PC-3 (cell line): Measurements from ENCODE around the gene SLC18A2. TPM values are rescaled to one million over a fixed set of nuclear protein-coding genes. Genes with fewer than 3 reads are reported as not detected.

Experiments used
- ATAC-seq: fragments of 200-7000 bp; cut with Tn5 transposase; 2 replicates; pipeline ENCODE4 v1.9.1; 2020; ENCODE audit warnings: mild to moderate bottlenecking, moderate library complexity
- BruUV-seq: library from RNA; stranded (reverse); fragments of 400-500 nt; replicated peaks from 2 replicates; lab custom pipeline; 2021; lab: Mats Ljungman, UMichigan
- CTCF ChIA-PET: fragments of 300-600 bp; sonication (Branson Sonifier 250); formaldehyde crosslinking; loops from one replicate; lab custom pipeline; 2022; ENCODE audit warnings: antibody characterized with exemption; lab: Charles Lee
- POLR2A ChIA-PET: fragments of 300-600 bp; sonication (Branson Sonifier 250); formaldehyde crosslinking; loops from one replicate; lab custom pipeline; 2022; ENCODE audit warnings: antibody characterized with exemption; ENCODE audit not compliant: unreplicated experiment; lab: Charles Lee
- DNase-seq: peaks from one replicate; pipeline ENCODE4 v3.0.0-alpha.2; 2015
- H2AFZ ChIP-seq: fragments of 300-600 bp; sonication (generic); 2 replicates; pipeline ENCODE4 v1.6.0; 2016; ENCODE audit warnings: antibody characterized with exemption, low read length
- H3F3A ChIP-seq: fragments of 300-600 bp; sonication (generic); one replicate; pipeline ENCODE4 v1.6.0; 2017; ENCODE audit warnings: antibody characterized with exemption, low read length, control low read depth, mild to moderate bottlenecking; ENCODE audit not compliant: unreplicated experiment
- H3K27ac ChIP-seq: fragments of 300-600 bp; sonication (generic); 2 replicates; pipeline ENCODE4 v1.5.1; 2016; ENCODE audit warnings: mild to moderate bottlenecking, low read length
- H3K27me3 ChIP-seq: fragments of 300-600 bp; sonication (generic); 2 replicates; pipeline ENCODE4 v1.6.1; 2016; ENCODE audit warnings: low read length, mixed read lengths
- H3K36me3 ChIP-seq: fragments of 300-600 bp; sonication (generic); 2 replicates; pipeline ENCODE4 v1.6.1; 2016; ENCODE audit warnings: low read depth, mixed run types, low read length, mixed read lengths
- H3K4me1 ChIP-seq: fragments of 300-600 bp; sonication (generic); 2 replicates; pipeline ENCODE4 v1.5.1; 2016; ENCODE audit warnings: low read length; ENCODE audit not compliant: insufficient read depth
- H3K4me2 ChIP-seq: fragments of 300-600 bp; sonication (generic); 2 replicates; pipeline ENCODE4 v1.6.0; 2016; ENCODE audit warnings: low read length
- H3K4me3 ChIP-seq: fragments of 300-600 bp; sonication (generic); 2 replicates; pipeline ENCODE4 v1.5.1; 2016; ENCODE audit warnings: mild to moderate bottlenecking, low read length, mixed read lengths
- H3K79me2 ChIP-seq: fragments of 300-600 bp; sonication (generic); 2 replicates; pipeline ENCODE4 v1.6.1; 2017; ENCODE audit warnings: low read length, mixed read lengths
- H3K9ac ChIP-seq: fragments of 300-600 bp; sonication (generic); 2 replicates; pipeline ENCODE4 v1.6.0; 2016; ENCODE audit warnings: mild to moderate bottlenecking, low read length
- H3K9me2 ChIP-seq: fragments of 300-600 bp; sonication (generic); replicated peaks from 2 replicates; pipeline ENCODE4 v1.6.1; 2016; ENCODE audit warnings: mixed run types, low read length, mixed read lengths
- H3K9me3 ChIP-seq: fragments of 300-600 bp; sonication (generic); 2 replicates; pipeline ENCODE4 v1.6.1; 2016; ENCODE audit warnings: low read length, mixed read lengths
- H4K20me1 ChIP-seq: fragments of 300-600 bp; sonication (generic); 2 replicates; pipeline ENCODE4 v1.6.1; 2016; ENCODE audit warnings: low read length, mixed read lengths
- CTCF ChIP-seq: fragments of 300-600 bp; sonication (generic); conservative IDR thresholded peaks from 2 replicates; pipeline ENCODE4 v1.5.1; 2017; ENCODE audit warnings: antibody characterized with exemption, low read depth, mild to moderate bottlenecking, low read length
- EZH2 ChIP-seq: fragments of 300-600 bp; sonication (generic); IDR thresholded peaks from one replicate; pipeline ENCODE4 v1.6.1; 2017; ENCODE audit warnings: antibody characterized with exemption, mild to moderate bottlenecking, low read length; ENCODE audit not compliant: unreplicated experiment
- EZH2phosphoT487 ChIP-seq: fragments of 300-600 bp; sonication (generic); IDR thresholded peaks from 2 replicates; pipeline ENCODE4 v1.6.1; 2018; ENCODE audit warnings: mild to moderate bottlenecking, antibody characterized with exemption, low read length, borderline replicate concordance
- intact Hi-C: fragments of 100-400 bp; cut with micrococcal nuclease; formaldehyde crosslinking; loops from 2 replicates; pipeline ENCODE4 v1.9.0; 2023
- total RNA-seq: library from RNA; depleted of rRNA; stranded (reverse); fragments of >200 nt; gene quantifications from 2 replicates; pipeline ENCODE4 v1.2.3, GENCODE V29; 2014

Gene SLC18A2
- total RNA-seq, 1 experiment from 2014 or later, result not detected

- Histone ChIP-seq H3K27me3 (no peaks in the 10 kb centered on the region), H4K20me1 (no peaks in the 10 kb centered on the region), H3K36me3 (no peaks in the 10 kb centered on the region), H2AFZ (no peak overlapping the region), H3K9me2 (no peaks in the 10 kb centered on the region), H3K9ac (no peak overlapping the region), H3K4me3 (no peak overlapping the region), H3K27ac (no peak overlapping the region), H3F3A (no peaks in the 10 kb centered on the region), H3K79me2 (no peaks in the 10 kb centered on the region), H3K4me1 (peaks cover 18% of the 10 kb centered on the region), H3K9me3 (no peaks in the 10 kb centered on the region), H3K4me2 (peak overlapping the region; percentile 24; the same call in 1 of the 2 replicates)
- BruUV-seq, result no TSS peak
- ChIA-PET CTCF (no interaction called here), POLR2A (no interaction called here)
- DNase-seq (peak; percentile 75), ATAC-seq (peak; percentile 85)
- intact Hi-C loops, result no loop called here
- TF ChIP-seq EZH2 (no peak), CTCF (no peak), EZH2phosphoT487 (no peak)
Observed at GRCh38 chr10:117271427-117271826, 30.5 kb downstream of the SLC18A2 start.

GRCh38 chr10:117272195-117273076 is 31.5 kb downstream of the SLC18A2 start:
- no peak for ATAC-seq
- H3K4me2 ChIP-seq, result no peak overlapping the region
- POLR2A ChIA-PET, result no interaction called here

More at GRCh38 chr10:117272195-117273076, 31.5 kb downstream of the SLC18A2 start:
- intact Hi-C loops, result no loop called here
- Histone ChIP-seq H2AFZ (no peak overlapping the region), H3K9me3 (no peaks in the 10 kb centered on the region), H3K9ac (no peak overlapping the region), H3F3A (no peaks in the 10 kb centered on the region), H3K36me3 (no peaks in the 10 kb centered on the region), H3K27me3 (no peaks in the 10 kb centered on the region), H4K20me1 (no peaks in the 10 kb centered on the region), H3K4me3 (no peak overlapping the region), H3K4me1 (peaks cover 18% of the 10 kb centered on the region), H3K79me2 (no peaks in the 10 kb centered on the region), H3K27ac (no peak overlapping the region), H3K9me2 (no peaks in the 10 kb centered on the region)
- no peak for DNase-seq
- CTCF ChIA-PET, result no interaction called here
- TF ChIP-seq EZH2phosphoT487 (no peak), CTCF (no peak), EZH2 (no peak)
- BruUV-seq, result no TSS peak
